H1 (cell line): ENCODE data around the gene CROCC2. TPM values are rescaled to one million over a fixed set of nuclear protein-coding genes. Genes with fewer than 3 reads are reported as not detected.

Experiments used
- CTCF ChIA-PET: fragments of 300-600 bp; sonication (Branson Sonifier 250); formaldehyde crosslinking; loops from one replicate; lab custom pipeline; 2021; ENCODE audit not compliant: partially characterized antibody; lab: Charles Lee
- POLR2A ChIA-PET: fragments of 300-600 bp; sonication (Branson Sonifier 250); formaldehyde crosslinking; loops from one replicate; lab custom pipeline; 2021; ENCODE audit warnings: inconsistent platforms; ENCODE audit not compliant: partially characterized antibody; lab: Charles Lee
- DNase-seq, 2 experiments: peaks; one replicate each; pipeline versions ENCODE4 v3.0.0 to v3.0.0-alpha.2; 2010 to 2022; ENCODE audit warnings: low spot score in 2 of 2, low read depth in 1 of 2, mixed read lengths in 1 of 2
- FAIRE-seq: peaks from 2 replicates; lab custom pipeline; 2011; peaks lifted over from hg19 to GRCh38; lab: Jason Lieb, UNC
- H2AFZ ChIP-seq: 2 replicates; pipeline ENCODE4 v1.8.1; 2012; ENCODE audit warnings: low read length, inconsistent platforms
- H2AK5ac ChIP-seq: 2 replicates; pipeline ENCODE4 v1.6.1; 2013; ENCODE audit warnings: low read depth, low read length
- H2BK120ac ChIP-seq: replicated peaks from 2 replicates; pipeline ENCODE3; 2013; ENCODE audit warnings: low read depth, low read length, inconsistent platforms
- H2BK12ac ChIP-seq: 2 replicates; pipeline ENCODE4 v1.6.1; 2013; ENCODE audit warnings: low read depth, low read length
- H2BK15ac ChIP-seq: 2 replicates; pipeline ENCODE4 v1.6.1; 2013; ENCODE audit warnings: low read length
- H2BK20ac ChIP-seq: 2 replicates; pipeline ENCODE4 v1.6.1; 2013; ENCODE audit warnings: low read length
- H2BK5ac ChIP-seq: 2 replicates; pipeline ENCODE4 v1.6.1; 2013; ENCODE audit warnings: low read depth, low read length
- H3K14ac ChIP-seq: 2 replicates; pipeline ENCODE4 v1.6.1; 2013; ENCODE audit warnings: inconsistent platforms; ENCODE audit not compliant: insufficient read length
- H3K18ac ChIP-seq: 2 replicates; pipeline ENCODE4 v1.6.1; 2013; ENCODE audit warnings: low read length; ENCODE audit errors: extremely low read depth
- H3K23ac ChIP-seq: 2 replicates; pipeline ENCODE4 v1.6.1; 2013; ENCODE audit warnings: inconsistent platforms; ENCODE audit not compliant: insufficient read length
- H3K23me2 ChIP-seq: 2 replicates; pipeline ENCODE4 v1.6.1; 2013; ENCODE audit warnings: low read depth, low read length
- H3K27ac ChIP-seq: 2 replicates; pipeline ENCODE4 v1.6.1; 2011; ENCODE audit warnings: low read depth, low read length, inconsistent platforms
- H3K27me3 ChIP-seq, 4 experiments: replicated peaks in 1 of 4; 1 replicate in 1 of 4; 2 replicates in 3 of 4; pipeline versions ENCODE4 v1.6.1 to v1.8.1; 2011 to 2013; ENCODE audit warnings: low read length in 3 of 4, mild to moderate bottlenecking in 3 of 4, inconsistent platforms in 2 of 4, mixed read lengths in 2 of 4, moderate library complexity in 1 of 4; ENCODE audit not compliant: control insufficient read depth in 3 of 4, insufficient read depth in 3 of 4; ENCODE audit errors: extremely low read depth in 1 of 4
- H3K36me3 ChIP-seq, 4 experiments: 2 replicates each; pipeline versions ENCODE4 v1.6.1 to v1.8.1; 2011 to 2013; ENCODE audit warnings: mild to moderate bottlenecking in 4 of 4, low read length in 3 of 4, moderate library complexity in 2 of 4, control low read depth in 1 of 4, inconsistent platforms in 1 of 4; ENCODE audit not compliant: insufficient read depth in 4 of 4, control insufficient read depth in 2 of 4
- H3K4ac ChIP-seq: replicated peaks from 2 replicates; pipeline ENCODE3; 2013; ENCODE audit warnings: low read length, low read depth, mixed read lengths, inconsistent platforms; ENCODE audit not compliant: insufficient read length
- H3K4me1 ChIP-seq, 4 experiments: replicated peaks in 1 of 4; 1 replicate in 1 of 4; 2 replicates in 3 of 4; pipeline versions ENCODE4 v1.6.1 to v1.8.1; 2011 to 2013; ENCODE audit warnings: low read length in 3 of 4, inconsistent platforms in 2 of 4, mixed read lengths in 1 of 4; ENCODE audit not compliant: insufficient read depth in 4 of 4, control insufficient read depth in 3 of 4
- H3K4me2 ChIP-seq, 2 experiments: 2 replicates each; pipeline versions ENCODE4 v1.6.1 to v1.8.1; 2011 to 2013; ENCODE audit warnings: low read depth in 2 of 2, low read length in 2 of 2, control low read depth in 1 of 2, inconsistent platforms in 1 of 2, mild to moderate bottlenecking in 1 of 2; ENCODE audit not compliant: insufficient read depth in 1 of 2
- H3K4me3 ChIP-seq, 4 experiments: fragments of 200-600, 300-600 bp in 1 of 4; sonication (generic), shearing (Covaris generic), sonication (Bioruptor Twin) in 1 of 4; 2 replicates each; pipeline versions ENCODE4 v1.5.1 to v1.8.1; 2011 to 2016; ENCODE audit warnings: low read length in 4 of 4, low read depth in 3 of 4, control low read depth in 2 of 4, inconsistent platforms in 2 of 4, mild to moderate bottlenecking in 2 of 4, mixed read lengths in 1 of 4, moderate library complexity in 1 of 4; ENCODE audit not compliant: insufficient read depth in 2 of 4; ENCODE audit errors: extremely low read depth in 1 of 4
- H3K56ac ChIP-seq: replicated peaks from 2 replicates; pipeline ENCODE3; 2013; ENCODE audit warnings: low read depth, mild to moderate bottlenecking, mixed read lengths, low read length, inconsistent platforms; ENCODE audit not compliant: insufficient read length
- H3K79me1 ChIP-seq: 2 replicates; pipeline ENCODE4 v1.6.1; 2013; ENCODE audit warnings: low read depth, low read length, control low read depth
- H3K79me2 ChIP-seq, 2 experiments: 2 replicates each; pipeline versions ENCODE4 v1.6.1 to v1.8.1; 2012 to 2013; ENCODE audit warnings: low read length in 2 of 2, mild to moderate bottlenecking in 2 of 2, inconsistent platforms in 1 of 2; ENCODE audit not compliant: insufficient read depth in 2 of 2, control insufficient read depth in 1 of 2
- H3K9ac ChIP-seq, 4 experiments: replicated peaks in 1 of 4; 1 replicate in 1 of 4; 2 replicates in 3 of 4; pipeline versions ENCODE4 v1.6.1 to v1.8.1; 2011 to 2013; ENCODE audit warnings: low read depth in 3 of 4, low read length in 3 of 4, control low read depth in 2 of 4, mild to moderate bottlenecking in 2 of 4, moderate library complexity in 2 of 4, inconsistent platforms in 1 of 4; ENCODE audit errors: extremely low read depth in 1 of 4
- H3K9me3 ChIP-seq, 2 experiments: 2 replicates each; pipeline versions ENCODE4 v1.6.1 to v1.8.1; 2012 to 2013; ENCODE audit warnings: mild to moderate bottlenecking in 2 of 2, moderate library complexity in 2 of 2, control low read depth in 1 of 2, inconsistent platforms in 1 of 2, low read depth in 1 of 2, low read length in 1 of 2, mixed read lengths in 1 of 2; ENCODE audit not compliant: insufficient read depth in 2 of 2
- H4K20me1 ChIP-seq, 2 experiments: replicated peaks in 1 of 2; 2 replicates each; pipeline versions ENCODE3 to v1.8.1; 2011 to 2013; ENCODE audit warnings: inconsistent platforms in 2 of 2, low read length in 2 of 2, mild to moderate bottlenecking in 1 of 2; ENCODE audit not compliant: insufficient read depth in 2 of 2, control insufficient read depth in 1 of 2
- H4K5ac ChIP-seq: 2 replicates; pipeline ENCODE4 v1.6.1; 2013; ENCODE audit warnings: low read length, low read depth, mixed read lengths, inconsistent platforms; ENCODE audit not compliant: insufficient read length
- H4K8ac ChIP-seq: 2 replicates; pipeline ENCODE4 v1.8.0; 2013; ENCODE audit warnings: mild to moderate bottlenecking, moderate library complexity, low read length, inconsistent platforms; ENCODE audit not compliant: insufficient read depth; ENCODE audit errors: extremely low read depth
- H4K91ac ChIP-seq: replicated peaks from 2 replicates; pipeline ENCODE3; 2013; ENCODE audit warnings: low read length, mixed read lengths, inconsistent platforms; ENCODE audit not compliant: insufficient read length
- BCL11A ChIP-seq, 2 experiments: IDR thresholded peaks; one replicate each; pipeline ENCODE4 v1.6.1; 2011; ENCODE audit warnings: low read depth in 2 of 2, low read length in 2 of 2, mild to moderate bottlenecking in 2 of 2
- RAD21 ChIP-seq, 2 experiments: IDR thresholded peaks in 1 of 2; conservative IDR thresholded peaks in 1 of 2; 2 replicates each; pipeline ENCODE4 v1.6.1; 2011; ENCODE audit warnings: low read depth in 2 of 2, low read length in 2 of 2, improper control_type of control experiment in 1 of 2, inconsistent platforms in 1 of 2, mild to moderate bottlenecking in 1 of 2, moderate library complexity in 1 of 2
- whole genome bisulfite sequencing, 2 experiments: shearing (Covaris generic) in 1 of 2; methylation state at CpG; one replicate each; pipeline versions ENCODE4 v1.1.6 to v1.1.7; 2013 to 2015; ENCODE audit warnings: low lambda C conversion rate in 2 of 2, mixed read lengths in 2 of 2, inconsistent platforms in 1 of 2, low coverage in 1 of 2, missing lambda C conversion rate in 1 of 2; ENCODE audit not compliant: insufficient replicate concordance in 2 of 2, insufficient coverage in 1 of 2, insufficient read length in 1 of 2; ENCODE audit errors: extremely low coverage in 1 of 2, missing lambda C conversion rate in 1 of 2; 5-methylcytosine and 5-hydroxymethylcytosine counted together
- polyA plus RNA-seq, 7 experiments: library from polyadenylated mRNA; depleted of rRNA in 3 of 7; stranded (reverse) in 5 of 7; unstranded in 2 of 7; fragments of >200 nt in 5 of 7; fragments of 200-250 nt in 2 of 7; gene quantifications; 1 replicate in 5 of 7; 2 replicates in 1 of 7; 4 replicates in 1 of 7; pipeline versions ENCODE4 v1.2.1 to v1.2.3, GENCODE V29; 2011 to 2013; ENCODE audit warnings: missing spikeins in 2 of 7, mixed read lengths in 2 of 7
- total RNA-seq: library from RNA; stranded (reverse); fragmentation: NEBNext Ultra II Directional; extraction: Animal tissue kit (Norgen Biotek cat#: 25700); gene quantifications from 2 replicates; pipeline ENCODE4 v1.2.1, GENCODE V29; 2021
- TF ChIP-seq, protein P1 (sequence below), 3 experiments: IDR thresholded peaks; 1 replicate in 2 of 3; 2 replicates in 1 of 3; pipeline versions ENCODE4 v1.5.1 to v1.6.1; 2011; ENCODE audit warnings: low read length in 3 of 3, mild to moderate bottlenecking in 3 of 3, inconsistent platforms in 2 of 3, low read depth in 1 of 3, moderate library complexity in 1 of 3; ENCODE audit not compliant: insufficient read depth in 1 of 3; ENCODE audit errors: control extremely low read depth in 1 of 3

CROCC2 gene
- total and polyA plus RNA-seq, 2 of the 8 experiments (the other 6 are each of a cell fraction or from before 2014, with no cell fraction given): not detected

DNA sequence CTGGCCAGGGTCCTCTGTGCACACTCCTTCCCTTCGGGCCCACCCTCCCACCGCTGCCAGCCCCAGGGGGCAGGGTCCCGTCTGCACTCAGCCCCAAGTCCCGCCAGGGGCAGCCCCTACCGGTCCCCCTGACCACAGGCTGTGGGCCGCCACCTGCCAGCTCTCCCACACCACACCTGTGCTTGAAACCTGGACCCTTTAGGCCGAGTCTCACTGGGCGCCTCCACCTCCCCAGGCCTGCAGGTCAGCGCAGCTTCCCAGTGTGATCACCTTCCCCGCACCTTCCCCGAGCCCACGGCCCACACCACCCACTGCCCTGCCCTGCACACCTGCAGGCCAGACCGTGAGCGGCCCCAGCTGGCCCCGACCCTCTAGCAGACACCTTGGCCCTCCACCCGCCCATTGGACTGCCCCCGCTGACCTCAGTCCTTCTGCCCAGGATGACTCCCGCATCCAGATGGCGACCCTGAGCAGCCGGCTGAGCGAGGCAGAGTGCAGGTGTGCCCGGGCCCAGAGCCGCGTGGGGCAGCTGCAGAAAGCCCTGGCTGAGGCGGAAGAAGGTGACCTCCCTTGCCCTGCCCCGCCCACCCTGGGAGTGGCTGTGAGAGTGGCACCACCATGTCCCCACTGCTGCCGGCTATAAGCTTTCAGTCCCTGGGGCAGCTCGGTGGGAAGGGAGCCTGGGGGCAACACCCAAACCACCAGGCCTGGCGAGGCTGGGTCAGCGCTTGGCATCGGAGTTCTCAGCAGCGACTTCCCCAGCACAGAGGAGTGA, 61.0 kb downstream of the CROCC2 start:
- no peaks in the 10 kb centered on the region for H4K20me1 ChIP-seq
- TF ChIP-seq, protein P1, sequence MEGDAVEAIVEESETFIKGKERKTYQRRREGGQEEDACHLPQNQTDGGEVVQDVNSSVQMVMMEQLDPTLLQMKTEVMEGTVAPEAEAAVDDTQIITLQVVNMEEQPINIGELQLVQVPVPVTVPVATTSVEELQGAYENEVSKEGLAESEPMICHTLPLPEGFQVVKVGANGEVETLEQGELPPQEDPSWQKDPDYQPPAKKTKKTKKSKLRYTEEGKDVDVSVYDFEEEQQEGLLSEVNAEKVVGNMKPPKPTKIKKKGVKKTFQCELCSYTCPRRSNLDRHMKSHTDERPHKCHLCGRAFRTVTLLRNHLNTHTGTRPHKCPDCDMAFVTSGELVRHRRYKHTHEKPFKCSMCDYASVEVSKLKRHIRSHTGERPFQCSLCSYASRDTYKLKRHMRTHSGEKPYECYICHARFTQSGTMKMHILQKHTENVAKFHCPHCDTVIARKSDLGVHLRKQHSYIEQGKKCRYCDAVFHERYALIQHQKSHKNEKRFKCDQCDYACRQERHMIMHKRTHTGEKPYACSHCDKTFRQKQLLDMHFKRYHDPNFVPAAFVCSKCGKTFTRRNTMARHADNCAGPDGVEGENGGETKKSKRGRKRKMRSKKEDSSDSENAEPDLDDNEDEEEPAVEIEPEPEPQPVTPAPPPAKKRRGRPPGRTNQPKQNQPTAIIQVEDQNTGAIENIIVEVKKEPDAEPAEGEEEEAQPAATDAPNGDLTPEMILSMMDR (IDR thresholded peaks at IDR 0.05; ENCODE audit: control extremely low read depth in 1 of 3, insufficient read depth in 1 of 3, low read depth in 1 of 3, low read length in 3 of 3): peak in 2 of 3 experiments; percentile 19 to 25; a peak in 2 of 4 replicates
- TF ChIP-seq RAD21 (IDR thresholded peaks at IDR 0.05 in 1 of 2, conservative IDR thresholded peaks at IDR 0.05 in 1 of 2; ENCODE audit: low read depth in 2 of 2, low read length in 2 of 2): peak in 1 of 2 experiments; percentile 28; a peak in 2 of 4 replicates
- no peak for TF ChIP-seq BCL11A (IDR thresholded peaks at IDR 0.05; ENCODE audit: low read depth in 2 of 2, low read length in 2 of 2)
- no peaks in the 10 kb centered on the region for H3K23me2 ChIP-seq
- H3K4me2 ChIP-seq: no peak overlapping the region
- H3K27ac ChIP-seq: no peak overlapping the region
- no peak overlapping the region for H3K4me3 ChIP-seq
- no peak overlapping the region for H3K9ac ChIP-seq
- ChIA-PET CTCF (interaction anchor here (0.9 to 1.3 kb wide), 3 partner anchors 21 to 223 kb away, joined by 3 to 6 read pairs (median 3); no protein-coding TSS in a partner anchor), POLR2A (no interaction called here)
- DNase-seq (no peak), FAIRE-seq (no peak)
- no peak overlapping the region for H2BK12ac ChIP-seq
- no peaks in the 10 kb centered on the region for H3K36me3 ChIP-seq
- no peaks in the 10 kb centered on the region for H3K79me1 ChIP-seq
- no peak overlapping the region for H3K4ac ChIP-seq
- no peak overlapping the region for H4K8ac ChIP-seq
- no peaks in the 10 kb centered on the region for H3K9me3 ChIP-seq
- H2BK15ac ChIP-seq: no peak overlapping the region; the same call in 1 of the 2 replicates
- H3K18ac ChIP-seq: no peak overlapping the region
- no peak overlapping the region for H4K5ac ChIP-seq
- H3K27me3 ChIP-seq: no peaks in the 10 kb centered on the region
- H3K14ac ChIP-seq: no peak overlapping the region
- 84% methylated on average over 25 of the region's 32 CpGs; no CpG with 5 or more reads in 1 of the 2 experiments for WGBS, 2 experiments
- no peak overlapping the region for H2BK120ac ChIP-seq
- H2AFZ ChIP-seq: no peak overlapping the region
- H3K4me1 ChIP-seq: peaks cover 0 to 2% (median 0%) of the 10 kb centered on the region in 4 experiments; a peak in 1 of 7 replicates
- no peak overlapping the region for H4K91ac ChIP-seq
- H2BK20ac ChIP-seq: no peak overlapping the region
- H2BK5ac ChIP-seq: no peak overlapping the region
- no peak overlapping the region for H3K56ac ChIP-seq
- H3K23ac ChIP-seq: no peak overlapping the region
- H2AK5ac ChIP-seq: no peak overlapping the region
- no peaks in the 10 kb centered on the region for H3K79me2 ChIP-seq
